AG20443 (cell line): ENCODE measurements around the gene MARCO.
"Not testable (repeated sequence)": the region's sequence is repeated elsewhere in the genome, so short reads cannot be mapped to it uniquely, and the experiment has no call there.

Experiments used
- DNase-seq: peaks from one replicate; pipeline ENCODE4 v3.0.0; 2012; ENCODE audit warnings: low spot score, mixed read lengths

Gene MARCO

DNA sequence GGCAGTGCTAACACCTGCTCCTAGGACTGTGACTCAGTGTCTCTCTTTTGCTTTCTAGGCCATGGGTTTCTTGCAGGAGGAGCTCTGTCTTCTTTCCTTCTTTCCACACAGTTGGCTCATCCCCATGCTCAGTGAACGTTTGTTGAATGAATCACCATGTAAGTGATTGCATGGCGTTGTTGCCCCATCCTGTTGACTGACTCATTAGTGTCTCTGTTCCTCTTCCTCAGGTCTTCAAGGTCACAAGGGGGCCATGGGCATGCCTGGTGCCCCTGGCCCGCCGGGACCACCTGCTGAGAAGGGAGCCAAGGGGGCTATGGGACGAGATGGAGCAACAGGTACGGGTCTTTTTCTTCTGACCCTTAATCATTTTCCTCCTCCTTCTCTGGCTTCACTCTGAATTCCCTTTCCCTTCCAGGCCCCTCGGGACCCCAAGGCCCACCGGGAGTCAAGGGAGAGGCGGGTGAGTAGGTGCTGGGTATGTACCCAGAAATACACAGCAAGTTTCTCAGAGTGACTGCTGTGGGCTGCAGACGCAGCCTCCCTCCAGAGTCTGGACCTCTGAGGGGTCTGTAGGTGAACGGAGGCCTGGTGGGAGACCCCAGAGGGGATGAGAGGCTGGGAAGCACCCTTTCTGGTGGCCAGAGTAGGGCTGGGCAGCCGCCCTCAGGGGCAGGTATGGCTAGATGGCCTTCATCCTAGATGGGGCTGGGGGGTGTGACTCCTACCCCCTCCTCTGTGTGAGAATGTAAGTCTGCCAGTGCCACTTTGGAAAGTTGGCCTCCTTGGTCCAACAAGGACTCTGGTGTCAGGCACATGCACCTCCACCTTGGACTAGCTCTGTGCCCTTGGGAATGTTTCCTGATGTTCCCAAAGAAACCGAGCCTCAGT is 32.4 kb downstream of the MARCO start:
- peak; percentile 85 for DNase-seq

DNA sequence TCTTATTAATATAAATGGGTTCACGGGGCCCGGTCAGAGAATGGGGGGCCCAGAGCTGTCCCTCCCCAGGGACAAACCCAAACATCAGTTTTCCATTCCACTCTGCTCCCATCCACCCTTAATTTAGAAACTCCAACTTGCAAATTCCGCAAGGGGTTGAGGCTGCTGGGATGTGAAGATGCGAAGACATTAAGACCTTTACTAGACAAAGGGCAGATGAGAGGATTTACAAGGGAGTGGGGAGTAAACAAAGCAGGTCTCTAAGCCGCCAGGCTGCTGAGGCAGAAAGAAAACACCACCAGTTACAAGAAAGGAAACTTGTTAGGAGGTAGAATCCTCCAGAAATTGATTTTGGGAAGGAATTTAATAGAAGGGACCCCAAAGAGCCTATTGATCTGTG is 33.1 kb downstream of the MARCO start:
- DNase-seq: no peak

DNA sequence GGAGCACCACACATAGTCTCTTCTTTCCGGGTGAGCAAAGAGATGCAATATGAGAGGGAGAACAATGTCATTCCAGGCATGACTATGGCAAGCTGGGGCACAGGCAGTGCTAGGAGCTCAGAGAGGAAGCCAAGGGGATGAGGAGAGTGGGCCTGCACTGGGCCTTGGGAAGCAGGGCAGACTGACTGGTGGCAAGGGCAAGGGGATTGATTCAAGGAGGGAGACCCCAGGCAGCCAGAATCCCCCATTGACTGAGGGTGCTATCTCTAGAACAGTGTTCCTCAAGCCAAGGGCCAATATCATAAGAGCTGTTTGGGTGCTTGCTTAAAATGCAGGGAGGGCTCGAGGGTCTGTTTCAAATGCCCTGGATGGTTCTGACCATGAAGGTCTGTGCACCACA is 36.1 kb downstream of the MARCO start:
- DNase-seq: no peak

DNA sequence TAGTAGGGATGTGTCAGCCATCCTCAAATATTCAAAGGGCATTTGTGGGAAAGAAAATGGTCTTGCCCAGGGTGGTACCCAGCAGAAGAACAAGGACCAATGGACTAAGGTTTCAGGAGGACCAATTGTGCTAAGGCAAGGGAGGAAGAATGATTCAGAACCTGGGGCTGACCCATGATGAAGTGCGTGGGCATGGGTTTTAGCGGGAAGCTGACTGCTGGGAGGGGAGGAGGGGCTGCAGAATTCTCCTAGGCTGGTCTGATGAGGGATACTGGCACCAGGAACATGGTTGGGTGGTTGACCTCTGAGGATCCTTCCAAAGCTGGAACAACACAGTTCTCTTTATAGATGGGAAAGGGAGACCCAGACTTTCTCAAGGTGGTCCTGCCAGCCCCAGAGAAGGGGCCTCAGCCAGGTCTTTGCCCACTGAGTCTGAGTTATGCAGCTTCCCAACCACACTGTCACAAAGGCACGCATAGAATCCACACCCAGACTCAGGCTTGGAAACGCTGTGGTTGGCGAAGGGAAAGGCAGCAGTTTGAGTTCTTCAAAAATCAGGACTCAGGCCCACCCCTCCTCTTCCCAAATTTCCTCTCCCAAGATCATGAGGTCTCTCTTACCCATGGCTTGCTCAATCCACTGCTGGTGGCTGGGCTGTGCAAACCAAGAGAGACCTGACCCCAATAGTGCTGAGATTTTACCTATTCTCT is 37.3 kb downstream of the MARCO start:
- no peak for DNase-seq

DNA sequence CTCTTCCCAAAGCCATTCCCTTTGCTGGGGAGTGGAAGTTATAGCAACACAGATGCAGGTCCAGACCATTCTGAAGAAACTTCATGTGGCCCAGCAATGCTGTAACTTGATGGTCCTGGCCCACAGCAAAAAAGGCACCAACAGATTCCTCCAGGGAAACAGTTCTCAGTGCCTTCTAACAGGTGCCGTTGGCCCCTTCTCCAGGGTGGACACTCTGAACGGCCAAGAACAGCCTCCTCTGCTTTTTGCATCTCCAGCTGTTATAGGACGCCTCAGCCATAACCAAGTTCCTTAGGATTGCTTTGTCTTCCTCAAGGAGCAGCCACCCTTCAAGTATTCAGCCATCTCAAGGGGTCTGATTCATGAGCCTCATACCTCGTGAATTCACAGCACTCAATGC is 38.0 kb downstream of the MARCO start:
- no peak for DNase-seq

DNA sequence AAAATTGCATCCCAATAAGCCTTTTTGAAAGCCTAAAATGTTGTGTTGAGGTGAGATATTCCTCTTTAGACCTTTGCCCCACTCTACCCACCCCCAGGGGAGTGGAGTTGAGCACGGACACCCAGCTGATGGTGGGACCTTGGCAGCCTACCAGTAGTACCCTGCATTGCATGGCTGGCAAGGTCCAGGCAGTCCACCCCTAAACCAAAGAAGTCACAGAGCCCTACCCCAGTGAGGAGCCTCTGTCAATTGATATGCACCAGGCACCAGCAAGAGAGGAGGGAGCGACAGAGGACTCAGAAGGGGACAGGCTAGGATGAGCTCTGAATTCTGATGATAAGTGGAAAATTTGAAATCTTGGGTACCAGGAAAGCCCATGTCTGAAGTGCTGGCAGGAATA is 38.6 kb downstream of the MARCO start:
- DNase-seq: no peak

DNA sequence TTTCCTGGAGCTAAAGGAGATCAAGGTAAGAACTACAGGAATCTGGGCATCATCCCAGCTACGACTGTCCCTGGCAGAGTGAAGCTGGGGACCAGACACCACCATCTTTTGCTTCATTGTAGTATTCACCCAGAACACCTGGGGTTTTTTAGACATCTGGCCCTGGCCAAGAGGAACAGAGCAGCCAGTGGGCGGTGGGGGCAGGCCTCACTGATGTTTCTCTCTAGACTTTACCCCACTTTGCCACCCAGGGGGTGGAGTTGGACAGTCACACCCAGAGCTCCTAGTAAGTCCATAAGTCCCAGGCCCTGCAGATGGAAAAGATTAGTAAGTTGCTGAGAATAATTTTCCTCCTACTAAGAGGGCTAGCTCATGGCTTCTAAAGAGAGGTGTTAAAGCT is 39.6 kb downstream of the MARCO start:
- no peak for DNase-seq

DNA sequence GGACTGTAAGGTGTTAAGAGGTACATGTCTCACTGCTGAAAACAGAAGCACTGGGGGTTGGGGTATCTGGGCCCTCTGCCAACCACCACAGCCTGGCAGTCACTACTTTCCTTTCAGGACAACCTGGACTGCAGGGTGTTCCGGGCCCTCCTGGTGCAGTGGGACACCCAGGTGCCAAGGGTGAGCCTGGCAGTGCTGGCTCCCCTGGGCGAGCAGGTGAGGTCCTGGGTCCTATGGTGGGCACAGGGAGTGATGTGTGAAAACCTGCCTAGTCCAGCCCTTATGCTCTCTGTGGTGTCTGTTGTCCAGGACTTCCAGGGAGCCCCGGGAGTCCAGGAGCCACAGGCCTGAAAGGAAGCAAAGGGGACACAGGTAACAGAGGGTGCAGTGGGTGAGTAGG is 40.0 kb downstream of the MARCO start:
- no peak for DNase-seq

DNA sequence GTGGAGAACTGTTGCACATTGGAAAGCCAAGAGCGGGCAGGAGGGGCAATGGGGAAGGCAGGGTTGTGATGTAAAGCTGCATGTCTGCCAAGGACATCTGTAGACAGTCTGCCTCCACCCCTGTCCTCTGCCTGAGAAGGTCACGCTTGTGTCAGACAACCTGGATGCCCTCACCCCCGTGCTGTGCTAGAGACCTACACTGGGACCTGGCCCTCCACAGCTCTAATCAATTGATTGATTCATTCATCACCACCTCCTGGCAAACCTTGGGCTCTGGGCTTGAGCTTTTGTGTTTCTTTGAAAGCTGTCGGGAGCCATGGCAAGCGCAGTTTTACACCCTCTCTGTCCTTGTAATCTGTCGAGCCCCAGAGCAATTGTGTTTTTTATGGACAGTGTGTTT is 41.1 kb downstream of the MARCO start:
- no peak for DNase-seq

DNA sequence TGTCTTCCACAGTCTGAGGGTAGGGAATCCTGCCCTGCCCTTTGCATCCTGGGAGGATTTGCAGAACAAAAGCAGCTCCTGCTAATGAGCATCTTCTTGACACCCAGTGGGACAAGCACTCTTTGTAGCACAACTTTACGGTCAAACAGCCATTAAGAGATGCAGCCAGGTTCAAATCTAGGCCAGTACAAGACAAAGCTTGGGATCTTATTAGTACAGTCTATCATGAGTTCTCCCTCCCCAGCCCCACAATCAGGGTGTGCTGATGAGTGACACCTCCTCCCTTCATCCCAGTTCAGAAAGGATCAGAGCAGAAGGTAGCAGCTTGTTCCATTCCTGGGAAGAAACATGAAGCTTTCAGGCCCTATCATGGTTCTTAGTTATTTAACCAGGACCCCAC is 41.9 kb downstream of the MARCO start:
- DNase-seq: no peak

DNA sequence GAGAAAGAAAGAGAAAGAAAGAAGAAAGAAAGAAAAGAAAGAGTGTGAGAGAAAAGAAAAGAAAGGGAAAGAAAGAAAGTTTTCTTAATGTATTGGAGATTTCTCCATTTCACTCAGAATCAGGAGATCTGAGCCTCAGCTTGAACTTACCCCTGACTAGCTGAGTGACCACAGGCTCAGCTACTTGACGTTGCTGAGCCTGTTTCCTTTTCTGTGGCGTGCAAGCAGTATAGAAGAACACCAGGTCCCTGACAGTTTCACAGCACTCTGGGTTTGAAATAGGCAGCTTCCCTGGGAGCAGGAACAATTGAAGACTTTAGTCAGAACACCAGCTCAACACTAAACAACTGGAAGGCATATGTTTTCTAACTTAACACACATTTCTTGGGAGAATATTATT is 44.7 kb downstream of the MARCO start:
- DNase-seq: no peak

DNA sequence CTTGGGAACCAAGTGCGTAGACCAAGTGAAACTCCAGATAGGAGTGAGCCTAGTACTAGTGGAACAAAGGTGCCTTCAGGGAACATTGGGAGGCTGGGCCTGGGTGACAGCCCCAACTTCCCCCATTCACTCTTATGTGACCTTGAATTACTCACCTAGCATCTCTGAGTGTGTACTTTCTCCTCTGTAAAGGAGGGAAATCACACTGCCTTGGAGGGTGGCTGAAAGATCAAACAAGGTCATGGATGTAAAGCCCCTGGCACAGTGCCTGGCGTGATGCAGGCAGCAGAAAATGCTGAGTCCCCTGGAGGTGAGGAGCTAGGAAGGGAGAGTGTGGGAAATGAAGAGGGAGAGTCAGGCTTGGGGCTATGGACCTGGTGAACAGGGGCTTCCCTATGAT is 45.9 kb downstream of the MARCO start:
- no peak for DNase-seq

DNA sequence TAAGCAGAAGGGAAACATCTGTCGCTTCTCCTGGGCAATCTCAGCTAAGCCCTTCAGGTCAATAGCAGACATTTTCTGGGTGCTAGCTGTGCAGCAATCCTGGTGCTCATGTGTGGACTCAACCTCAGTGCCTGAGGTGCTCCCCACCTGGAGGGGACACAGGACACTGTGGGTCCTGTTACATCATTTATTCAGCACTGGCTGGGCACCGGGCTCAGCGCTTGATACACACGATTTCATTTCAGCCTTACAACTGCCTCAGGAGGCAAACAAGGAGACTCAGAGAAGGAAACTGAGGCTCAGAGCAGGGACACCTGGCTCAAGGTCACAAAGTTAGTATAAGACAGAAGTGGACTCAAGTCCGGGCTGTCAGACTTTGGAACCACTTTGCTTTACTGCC is 46.7 kb downstream of the MARCO start:
- DNase-seq: no peak

DNA sequence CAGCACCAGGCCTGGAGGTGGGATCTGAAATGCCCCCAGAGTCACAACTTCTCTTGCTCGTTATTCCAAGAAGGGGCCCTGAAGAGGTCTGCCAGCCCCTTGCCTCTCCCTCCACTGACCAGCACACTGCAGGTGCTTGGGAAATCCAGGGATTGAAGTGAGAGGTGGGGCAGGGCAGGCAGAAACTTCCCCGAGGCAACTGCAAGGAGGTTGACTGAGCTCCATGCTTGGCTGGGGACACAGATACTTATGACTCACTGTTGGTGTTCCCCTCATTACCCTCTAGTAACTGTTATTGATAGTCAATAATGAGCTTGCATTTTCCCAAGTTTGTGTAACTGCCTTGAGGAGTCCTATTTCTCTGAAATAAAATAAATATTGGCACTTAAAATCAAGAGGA is 47.5 kb downstream of the MARCO start:
- no peak for DNase-seq

DNA sequence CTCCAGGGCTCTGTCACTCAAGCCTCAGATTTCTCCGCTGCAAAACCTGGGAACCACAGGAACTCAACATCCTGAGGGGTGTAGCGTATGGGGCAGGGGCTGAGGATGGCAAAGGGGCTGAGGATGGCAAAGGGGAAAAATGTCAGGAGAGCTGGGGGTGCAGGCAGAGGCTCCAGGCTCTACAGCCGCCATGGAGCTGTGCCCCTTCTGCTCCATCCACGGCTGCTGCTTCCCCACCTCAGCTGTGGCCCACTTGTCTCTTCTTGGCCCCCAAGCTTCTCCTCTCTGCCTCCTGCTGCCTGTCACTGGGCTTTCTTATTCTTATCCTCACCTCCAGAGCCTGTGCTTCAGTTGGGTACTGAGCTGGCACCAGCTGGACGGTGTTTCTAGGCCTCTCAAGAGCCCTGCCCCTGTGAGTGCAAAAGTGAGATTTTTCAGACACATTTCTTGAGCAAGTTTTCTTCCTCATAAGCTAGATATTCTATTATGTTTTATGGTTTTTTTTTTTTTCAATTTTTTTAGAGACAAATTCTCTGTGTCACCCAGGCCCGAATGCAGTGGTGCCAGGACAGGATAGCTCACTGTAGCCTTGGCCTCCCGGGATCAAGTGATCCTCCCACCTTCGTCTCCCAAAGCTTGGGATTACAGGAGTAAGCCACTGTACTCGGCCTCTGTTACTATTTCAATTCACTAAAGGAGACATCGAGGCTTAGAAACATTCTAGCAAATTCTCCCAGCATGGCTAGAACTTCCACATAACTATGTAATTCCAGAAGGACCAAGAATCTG is 49.0 kb downstream of the MARCO start:
- no peak for DNase-seq

DNA sequence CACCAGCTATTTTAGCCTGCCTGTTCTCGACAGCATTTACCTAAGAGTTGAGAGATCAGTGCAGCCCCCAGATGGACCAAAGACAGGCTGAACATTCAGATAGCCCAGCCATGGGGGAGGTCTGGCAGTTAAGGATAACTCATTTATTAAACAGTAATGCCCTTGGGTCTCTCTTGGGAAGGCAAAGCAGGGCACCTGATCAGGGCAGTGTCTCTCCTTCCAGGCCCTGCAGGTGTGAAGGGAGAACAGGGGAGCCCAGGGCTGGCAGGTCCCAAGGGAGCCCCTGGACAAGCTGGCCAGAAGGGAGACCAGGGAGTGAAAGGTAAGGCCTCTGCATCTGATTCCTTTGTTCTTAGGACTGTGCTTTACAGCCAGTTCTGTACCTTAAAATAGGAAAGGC is 49.6 kb downstream of the MARCO start:
- DNase-seq: no peak

DNA sequence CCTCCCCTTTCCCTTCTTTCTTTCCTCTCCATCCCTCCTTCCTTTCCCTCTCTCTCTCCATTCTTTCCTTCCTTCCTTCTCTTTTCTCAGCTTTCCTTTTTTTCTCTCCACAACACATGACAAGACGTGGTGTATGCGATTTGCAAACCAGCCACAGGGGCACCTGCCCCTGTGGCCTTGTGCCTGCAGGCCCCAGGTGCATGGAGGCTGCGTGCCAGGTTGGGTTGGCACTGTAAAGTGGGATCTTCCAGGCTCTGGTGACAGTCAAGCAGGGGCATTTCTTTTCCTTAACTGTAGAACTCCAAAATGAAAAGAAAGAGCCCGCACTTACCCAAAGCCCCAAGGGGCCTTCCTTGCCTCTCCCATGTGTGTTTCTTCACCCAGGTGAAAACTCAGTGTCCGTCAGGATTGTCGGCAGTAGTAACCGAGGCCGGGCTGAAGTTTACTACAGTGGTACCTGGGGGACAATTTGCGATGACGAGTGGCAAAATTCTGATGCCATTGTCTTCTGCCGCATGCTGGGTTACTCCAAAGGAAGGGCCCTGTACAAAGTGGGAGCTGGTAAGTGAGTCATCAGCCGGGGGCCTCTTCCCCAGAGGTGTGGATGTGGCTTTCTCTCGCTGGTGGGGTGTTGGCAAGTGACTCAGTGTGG is 50.9 kb downstream of the MARCO start:
- no peak for DNase-seq

DNA sequence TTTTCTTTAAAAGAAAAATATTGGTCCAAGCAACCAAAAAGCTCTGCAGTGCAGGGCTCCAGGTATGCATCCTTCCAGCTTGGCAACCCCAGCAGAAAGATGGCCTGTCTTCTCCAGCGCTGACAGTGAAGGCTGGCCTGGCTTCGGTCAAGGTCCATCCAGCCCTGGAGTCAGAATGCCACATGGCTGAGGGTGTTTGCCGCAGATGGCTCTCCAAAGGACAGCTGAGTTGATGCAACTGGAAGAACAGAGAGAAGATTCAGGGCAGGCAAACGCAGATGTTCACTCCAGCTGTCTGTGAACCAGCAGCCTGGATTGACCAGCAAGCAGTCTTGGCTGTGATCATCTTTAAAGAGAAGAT is 51.4 kb downstream of the MARCO start:
- no peak for DNase-seq

DNA sequence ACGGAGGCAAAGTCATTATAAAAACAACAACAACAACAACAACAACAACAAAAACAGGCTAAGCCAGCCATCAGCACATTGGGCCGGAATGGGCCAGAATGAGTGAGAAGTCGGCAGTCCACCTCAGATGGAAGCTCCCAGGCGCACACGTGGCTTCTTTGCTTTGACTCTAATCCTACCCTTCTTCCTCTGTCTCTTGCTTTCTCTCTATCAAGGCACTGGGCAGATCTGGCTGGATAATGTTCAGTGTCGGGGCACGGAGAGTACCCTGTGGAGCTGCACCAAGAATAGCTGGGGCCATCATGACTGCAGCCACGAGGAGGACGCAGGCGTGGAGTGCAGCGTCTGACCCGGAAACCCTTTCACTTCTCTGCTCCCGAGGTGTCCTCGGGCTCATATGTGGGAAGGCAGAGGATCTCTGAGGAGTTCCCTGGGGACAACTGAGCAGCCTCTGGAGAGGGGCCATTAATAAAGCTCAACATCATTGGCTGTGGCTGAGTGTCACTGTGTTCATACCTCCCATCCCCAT is 52.2 kb downstream of the MARCO start:
- no peak for DNase-seq

DNA sequence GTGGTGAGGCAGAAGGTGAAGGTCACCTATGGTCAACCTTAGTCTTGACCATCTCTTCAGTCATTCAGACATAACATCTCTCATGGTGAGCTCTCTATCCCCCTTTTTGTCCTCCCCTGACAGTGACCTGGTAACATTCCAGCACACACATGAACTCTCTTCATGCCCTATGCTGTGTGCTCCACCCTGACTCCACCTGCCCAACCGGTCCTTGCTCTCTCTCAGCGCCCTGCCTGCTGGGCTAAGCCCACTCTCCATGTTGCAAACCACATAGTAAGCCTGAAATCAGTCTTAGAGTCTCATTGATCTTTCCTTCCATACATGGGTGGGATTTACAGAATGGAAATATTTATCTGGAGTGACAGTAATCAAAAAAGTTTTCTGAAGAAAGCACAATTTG is 52.8 kb downstream of the MARCO start:
- DNase-seq: no peak

DNA sequence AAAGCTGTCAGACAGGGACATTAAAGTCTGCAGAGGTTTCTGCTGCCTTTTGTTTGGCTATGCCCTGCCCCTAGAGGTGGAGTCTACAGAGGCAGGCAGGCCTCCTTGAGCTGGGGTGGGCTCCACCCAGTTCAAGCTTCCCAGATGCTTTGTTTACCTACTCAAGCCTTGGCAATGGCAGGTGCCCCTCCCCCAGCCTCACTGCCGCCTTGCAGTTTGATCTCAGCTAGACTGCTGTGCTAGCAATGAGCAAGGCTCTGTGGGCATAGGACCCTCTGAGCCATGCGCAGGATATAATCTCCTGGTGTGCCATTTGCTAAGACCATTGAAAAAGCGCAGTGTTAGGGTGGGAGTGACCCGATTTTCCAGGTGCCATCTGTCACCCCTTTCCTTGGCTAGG is 61.9 kb downstream of the MARCO start:
- not testable (repeated sequence) for DNase-seq

DNA sequence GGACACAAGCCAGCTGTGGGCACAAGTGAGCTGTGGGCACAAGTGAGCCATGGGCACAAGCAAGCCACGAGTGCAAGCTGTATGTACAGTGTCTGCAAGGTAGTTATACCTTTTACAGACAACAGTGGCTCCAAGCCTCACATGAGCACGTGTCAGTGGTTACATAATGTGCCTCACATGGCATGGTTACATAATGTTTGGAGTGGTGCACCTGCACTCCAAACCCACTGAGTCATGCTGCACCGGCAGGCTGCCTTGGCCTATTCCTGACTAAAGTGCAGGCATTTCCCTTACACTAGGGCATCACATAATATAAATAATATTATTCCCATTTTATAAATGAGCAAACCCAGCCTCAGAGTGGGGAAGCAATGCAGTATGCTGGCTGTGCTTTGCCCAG is 62.6 kb downstream of the MARCO start:
- no peak for DNase-seq
